VCaP (cell line): ENCODE results near the gene FAM81B.

Source experiments
- H3K27ac ChIP-seq: fragments of 450-650 bp; 2 replicates; pipeline ENCODE4 v1.5.1; 2017
- TF ChIP-seq, protein P1 (sequence below): fragments of 450-650 bp; conservative IDR thresholded peaks from 2 replicates; pipeline ENCODE4 v1.5.1; 2017; ENCODE audit warnings: mild to moderate bottlenecking, moderate library complexity

Gene FAM81B

DNA sequence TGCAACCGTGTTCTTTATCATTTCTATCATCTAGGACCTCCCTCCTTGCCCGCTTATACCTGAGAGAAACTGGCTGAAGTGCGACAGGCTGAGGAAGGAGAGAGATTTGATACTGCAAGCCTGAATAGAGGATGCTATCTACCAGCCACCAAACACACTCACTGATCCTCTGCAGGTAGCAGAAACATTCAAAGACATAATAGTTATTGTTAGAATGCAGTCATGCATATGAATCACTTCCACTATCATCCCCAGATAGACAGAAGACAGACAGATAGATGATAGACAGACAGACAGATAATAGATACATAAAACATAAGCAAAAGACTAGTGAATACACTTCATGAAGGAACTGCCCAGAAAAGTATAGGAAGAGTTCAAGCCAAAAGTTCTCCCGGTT, 32.9 kb downstream of the FAM81B start:
- H3K27ac ChIP-seq, result no peak overlapping the region
- TF ChIP-seq, protein P1, sequence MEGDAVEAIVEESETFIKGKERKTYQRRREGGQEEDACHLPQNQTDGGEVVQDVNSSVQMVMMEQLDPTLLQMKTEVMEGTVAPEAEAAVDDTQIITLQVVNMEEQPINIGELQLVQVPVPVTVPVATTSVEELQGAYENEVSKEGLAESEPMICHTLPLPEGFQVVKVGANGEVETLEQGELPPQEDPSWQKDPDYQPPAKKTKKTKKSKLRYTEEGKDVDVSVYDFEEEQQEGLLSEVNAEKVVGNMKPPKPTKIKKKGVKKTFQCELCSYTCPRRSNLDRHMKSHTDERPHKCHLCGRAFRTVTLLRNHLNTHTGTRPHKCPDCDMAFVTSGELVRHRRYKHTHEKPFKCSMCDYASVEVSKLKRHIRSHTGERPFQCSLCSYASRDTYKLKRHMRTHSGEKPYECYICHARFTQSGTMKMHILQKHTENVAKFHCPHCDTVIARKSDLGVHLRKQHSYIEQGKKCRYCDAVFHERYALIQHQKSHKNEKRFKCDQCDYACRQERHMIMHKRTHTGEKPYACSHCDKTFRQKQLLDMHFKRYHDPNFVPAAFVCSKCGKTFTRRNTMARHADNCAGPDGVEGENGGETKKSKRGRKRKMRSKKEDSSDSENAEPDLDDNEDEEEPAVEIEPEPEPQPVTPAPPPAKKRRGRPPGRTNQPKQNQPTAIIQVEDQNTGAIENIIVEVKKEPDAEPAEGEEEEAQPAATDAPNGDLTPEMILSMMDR, result no peak

DNA sequence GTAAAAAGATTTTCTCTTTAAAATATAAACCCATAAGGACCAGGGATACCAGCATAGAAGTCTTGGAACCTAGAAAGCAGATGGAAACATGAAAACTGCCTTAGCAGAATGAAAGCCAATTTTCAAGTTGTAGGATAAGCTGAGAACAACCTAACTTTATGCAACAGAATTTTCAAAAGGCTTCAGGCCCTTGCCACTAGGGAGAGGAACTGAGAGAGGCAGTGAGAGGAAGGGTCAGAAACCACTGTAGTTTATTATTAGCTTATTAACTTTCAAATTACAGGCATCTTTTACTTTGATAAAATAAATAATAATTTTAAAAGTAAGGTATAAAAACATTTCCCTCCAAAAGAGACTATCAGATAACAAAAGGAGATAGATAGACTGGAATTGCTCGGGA, 33.4 kb downstream of the FAM81B start:
- no peak overlapping the region for H3K27ac ChIP-seq
- TF ChIP-seq, protein P1, result no peak

DNA sequence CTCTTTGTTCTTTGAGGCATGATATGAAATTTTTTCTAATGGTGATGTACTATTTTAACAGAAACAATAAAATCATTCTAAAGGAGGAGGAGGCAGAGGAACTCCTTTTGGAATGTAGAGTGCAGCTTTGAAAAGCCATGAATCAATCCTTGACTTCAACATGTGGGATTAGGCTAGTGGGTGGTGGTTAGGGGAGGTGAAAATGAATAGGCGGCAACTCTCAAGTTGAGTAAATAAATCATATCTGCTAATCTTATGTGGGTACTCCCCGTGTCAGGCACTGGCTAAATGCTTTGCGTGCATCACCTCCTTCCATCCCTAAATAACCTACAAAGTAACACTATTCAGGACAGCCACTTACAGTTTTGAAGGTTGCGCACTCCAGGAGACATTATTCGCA, 35.1 kb downstream of the FAM81B start:
- TF ChIP-seq, protein P1, result no peak
- H3K27ac ChIP-seq, result no peak overlapping the region

DNA sequence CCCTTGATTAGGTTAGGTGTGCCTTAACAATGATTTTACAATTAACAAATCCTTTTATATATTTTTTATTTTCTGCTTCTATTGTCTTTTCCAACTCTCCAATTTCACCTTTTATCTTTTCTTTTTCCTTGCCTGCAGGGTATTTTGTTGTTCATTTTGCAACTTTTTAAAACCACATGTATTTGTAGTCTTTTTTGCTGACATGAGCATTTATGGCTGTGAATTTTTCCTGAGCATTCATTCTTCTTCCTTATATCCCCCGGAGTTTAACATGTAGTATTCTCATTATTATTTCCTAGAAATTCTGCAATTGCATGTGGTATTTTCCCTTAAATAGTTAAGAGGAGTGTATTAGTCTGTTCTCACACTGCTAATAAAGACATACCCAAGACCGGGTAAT, 41.6 kb downstream of the FAM81B start:
- TF ChIP-seq, protein P1, result no peak

DNA sequence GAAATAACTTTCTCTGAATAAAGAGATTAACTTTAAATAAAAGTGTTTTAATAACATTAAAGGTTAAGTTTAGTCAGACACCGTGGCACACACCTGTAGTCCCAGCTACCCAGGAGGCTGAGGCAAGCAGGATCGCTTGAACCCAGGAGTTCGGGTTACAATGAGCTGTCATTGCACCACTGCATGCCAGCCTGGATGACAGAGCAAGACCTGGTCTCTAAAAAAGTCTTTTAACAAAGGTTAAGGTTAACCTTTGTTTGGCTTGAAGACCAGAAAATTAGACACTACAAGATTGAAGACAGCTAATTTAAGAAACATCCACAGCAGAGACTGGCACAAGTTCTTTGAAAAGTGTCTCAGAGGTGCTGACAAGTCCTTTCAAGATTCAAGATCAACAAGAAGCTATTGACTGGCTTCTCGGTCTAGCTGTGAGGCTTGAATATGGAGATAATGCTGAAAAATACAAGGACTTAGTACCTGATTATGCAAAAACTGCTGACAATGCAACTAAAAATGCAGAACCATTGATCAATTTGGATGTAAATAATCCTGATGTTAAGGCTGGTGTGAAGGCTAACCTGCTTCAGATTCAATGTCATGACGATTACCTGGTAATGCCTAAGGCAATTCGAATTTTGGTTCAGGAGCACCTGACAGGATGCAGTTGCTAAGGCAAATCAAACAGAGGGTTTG, 48.8 kb downstream of the FAM81B start:
- no peak overlapping the region for H3K27ac ChIP-seq
- TF ChIP-seq, protein P1, result no peak

More for the DNA sequence above, 41.6 kb downstream of the FAM81B start:
- H3K27ac ChIP-seq, result no peak overlapping the region

DNA sequence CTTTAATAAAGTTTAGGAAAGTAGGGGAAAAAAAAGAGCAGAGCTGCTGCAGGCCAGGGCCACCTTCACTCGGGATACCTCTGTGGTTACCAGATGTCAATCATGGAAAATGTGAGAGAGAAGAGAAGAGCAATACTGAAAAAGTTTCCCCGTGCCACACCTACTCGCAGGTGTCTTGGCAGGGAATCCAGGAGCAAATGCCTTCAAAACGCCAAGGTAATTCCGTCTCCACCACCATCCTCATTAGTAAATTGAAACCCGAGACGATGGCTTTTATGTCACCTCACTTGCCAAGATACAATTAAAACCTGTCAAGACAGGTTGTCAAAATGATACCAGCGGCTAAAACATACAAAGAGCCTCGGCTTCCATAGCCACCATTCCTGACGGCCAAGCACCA, 49.7 kb downstream of the FAM81B start:
- H3K27ac ChIP-seq, result no peak overlapping the region
- TF ChIP-seq, protein P1, result no peak

DNA sequence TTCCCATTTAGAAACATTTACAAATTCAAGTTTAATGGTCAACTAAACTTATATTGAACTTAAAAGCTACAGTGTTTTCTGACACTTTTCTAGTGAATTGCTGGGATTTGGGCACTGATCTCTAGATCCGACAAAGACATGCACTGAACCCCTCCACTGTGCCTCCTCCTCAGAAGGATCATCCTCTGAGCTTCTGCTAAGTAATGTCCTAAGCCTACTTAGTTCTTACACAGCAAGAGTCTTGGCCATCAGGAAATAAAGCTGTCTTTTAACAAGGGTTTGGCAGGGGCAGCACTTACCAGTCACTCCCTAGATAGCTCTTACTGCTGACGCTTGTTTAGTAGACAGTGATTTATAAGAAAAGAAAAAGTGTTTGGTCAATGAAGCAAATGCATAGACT, 50.5 kb downstream of the FAM81B start:
- H3K27ac ChIP-seq, result no peak overlapping the region
- TF ChIP-seq, protein P1, result no peak
